PC-3 (cell line): ENCODE measurements around the gene KMT2A. TPM values are rescaled to one million over a fixed set of nuclear protein-coding genes. Genes with fewer than 3 reads are reported as not detected.
"Not testable (repeated sequence)": the region's sequence is repeated elsewhere in the genome, so short reads cannot be mapped to it uniquely, and the experiment has no call there.

Experiments
- ATAC-seq: fragments of 200-7000 bp; cut with Tn5 transposase; 2 replicates; pipeline ENCODE4 v1.9.1; 2020; ENCODE audit warnings: mild to moderate bottlenecking, moderate library complexity
- BruUV-seq: library from RNA; stranded (reverse); fragments of 400-500 nt; replicated peaks from 2 replicates; lab custom pipeline; 2021; lab: Mats Ljungman, UMichigan
- CTCF ChIA-PET: fragments of 300-600 bp; sonication (Branson Sonifier 250); formaldehyde crosslinking; loops from one replicate; lab custom pipeline; 2022; ENCODE audit warnings: antibody characterized with exemption; lab: Charles Lee
- POLR2A ChIA-PET: fragments of 300-600 bp; sonication (Branson Sonifier 250); formaldehyde crosslinking; loops from one replicate; lab custom pipeline; 2022; ENCODE audit warnings: antibody characterized with exemption; ENCODE audit not compliant: unreplicated experiment; lab: Charles Lee
- DNase-seq: peaks from one replicate; pipeline ENCODE4 v3.0.0-alpha.2; 2015
- H2AFZ ChIP-seq: fragments of 300-600 bp; sonication (generic); 2 replicates; pipeline ENCODE4 v1.6.0; 2016; ENCODE audit warnings: antibody characterized with exemption, low read length
- H3F3A ChIP-seq: fragments of 300-600 bp; sonication (generic); one replicate; pipeline ENCODE4 v1.6.0; 2017; ENCODE audit warnings: antibody characterized with exemption, low read length, control low read depth, mild to moderate bottlenecking; ENCODE audit not compliant: unreplicated experiment
- H3K27ac ChIP-seq: fragments of 300-600 bp; sonication (generic); 2 replicates; pipeline ENCODE4 v1.5.1; 2016; ENCODE audit warnings: mild to moderate bottlenecking, low read length
- H3K27me3 ChIP-seq: fragments of 300-600 bp; sonication (generic); 2 replicates; pipeline ENCODE4 v1.6.1; 2016; ENCODE audit warnings: low read length, mixed read lengths
- H3K36me3 ChIP-seq: fragments of 300-600 bp; sonication (generic); 2 replicates; pipeline ENCODE4 v1.6.1; 2016; ENCODE audit warnings: low read depth, mixed run types, low read length, mixed read lengths
- H3K4me1 ChIP-seq: fragments of 300-600 bp; sonication (generic); 2 replicates; pipeline ENCODE4 v1.5.1; 2016; ENCODE audit warnings: low read length; ENCODE audit not compliant: insufficient read depth
- H3K4me2 ChIP-seq: fragments of 300-600 bp; sonication (generic); 2 replicates; pipeline ENCODE4 v1.6.0; 2016; ENCODE audit warnings: low read length
- H3K4me3 ChIP-seq: fragments of 300-600 bp; sonication (generic); 2 replicates; pipeline ENCODE4 v1.5.1; 2016; ENCODE audit warnings: mild to moderate bottlenecking, low read length, mixed read lengths
- H3K79me2 ChIP-seq: fragments of 300-600 bp; sonication (generic); 2 replicates; pipeline ENCODE4 v1.6.1; 2017; ENCODE audit warnings: low read length, mixed read lengths
- H3K9ac ChIP-seq: fragments of 300-600 bp; sonication (generic); 2 replicates; pipeline ENCODE4 v1.6.0; 2016; ENCODE audit warnings: mild to moderate bottlenecking, low read length
- H3K9me2 ChIP-seq: fragments of 300-600 bp; sonication (generic); replicated peaks from 2 replicates; pipeline ENCODE4 v1.6.1; 2016; ENCODE audit warnings: mixed run types, low read length, mixed read lengths
- H3K9me3 ChIP-seq: fragments of 300-600 bp; sonication (generic); 2 replicates; pipeline ENCODE4 v1.6.1; 2016; ENCODE audit warnings: low read length, mixed read lengths
- H4K20me1 ChIP-seq: fragments of 300-600 bp; sonication (generic); 2 replicates; pipeline ENCODE4 v1.6.1; 2016; ENCODE audit warnings: low read length, mixed read lengths
- CTCF ChIP-seq: fragments of 300-600 bp; sonication (generic); conservative IDR thresholded peaks from 2 replicates; pipeline ENCODE4 v1.5.1; 2017; ENCODE audit warnings: antibody characterized with exemption, low read depth, mild to moderate bottlenecking, low read length
- EZH2 ChIP-seq: fragments of 300-600 bp; sonication (generic); IDR thresholded peaks from one replicate; pipeline ENCODE4 v1.6.1; 2017; ENCODE audit warnings: antibody characterized with exemption, mild to moderate bottlenecking, low read length; ENCODE audit not compliant: unreplicated experiment
- EZH2phosphoT487 ChIP-seq: fragments of 300-600 bp; sonication (generic); IDR thresholded peaks from 2 replicates; pipeline ENCODE4 v1.6.1; 2018; ENCODE audit warnings: mild to moderate bottlenecking, antibody characterized with exemption, low read length, borderline replicate concordance
- intact Hi-C: fragments of 100-400 bp; cut with micrococcal nuclease; formaldehyde crosslinking; loops from 2 replicates; pipeline ENCODE4 v1.9.0; 2023
- total RNA-seq: library from RNA; depleted of rRNA; stranded (reverse); fragments of >200 nt; gene quantifications from 2 replicates; pipeline ENCODE4 v1.2.3, GENCODE V29; 2014

KMT2A gene
- total RNA-seq, 1 experiment from 2014 or later = 35.3 TPM

DNA sequence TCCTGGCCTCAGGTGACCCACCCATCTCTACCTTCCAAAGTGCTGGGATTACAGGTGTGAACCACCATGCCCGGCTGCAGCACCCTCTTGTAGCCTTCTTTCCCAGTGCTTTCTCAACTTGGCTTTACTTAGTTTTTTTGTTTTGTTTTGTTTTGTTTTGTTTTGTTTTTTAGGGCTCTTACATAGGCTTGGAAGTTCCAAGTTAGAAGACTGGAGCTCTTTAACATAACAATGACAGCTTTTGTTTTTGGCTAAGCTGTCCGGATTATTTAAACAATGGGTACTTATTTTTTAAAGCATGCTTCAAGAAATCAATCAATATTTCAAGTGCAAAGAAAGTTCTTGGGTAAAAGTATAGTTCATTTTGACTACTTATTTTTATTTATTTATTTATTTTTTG is 25.9 kb downstream of the KMT2A start:
- Histone ChIP-seq H3K9ac (no peak overlapping the region), H3K27ac (no peak overlapping the region), H4K20me1 (0 out of 2 replicates have a peak, but pooled peaks cover 6% of the 10 kb centered on the region), H3K9me3 (no peaks in the 10 kb centered on the region), H3K36me3 (0 out of 2 replicates have a peak, but pooled peaks cover 4% of the 10 kb centered on the region), H3K9me2 (no peaks in the 10 kb centered on the region), H3K27me3 (no peaks in the 10 kb centered on the region), H3F3A (no peaks in the 10 kb centered on the region), H3K4me1 (no peaks in the 10 kb centered on the region), H3K79me2 (peaks cover 31% of the 10 kb centered on the region), H3K4me2 (no peak overlapping the region), H3K4me3 (no peak overlapping the region), H2AFZ (no peak overlapping the region)
- TF ChIP-seq EZH2 (no peak), CTCF (no peak), EZH2phosphoT487 (no peak)
- DNase-seq (no peak), ATAC-seq (no peak)
- intact Hi-C loops = no loop called here
- CTCF ChIA-PET = no interaction called here
- BruUV-seq = no TSS peak
- POLR2A ChIA-PET = no interaction called here

DNA sequence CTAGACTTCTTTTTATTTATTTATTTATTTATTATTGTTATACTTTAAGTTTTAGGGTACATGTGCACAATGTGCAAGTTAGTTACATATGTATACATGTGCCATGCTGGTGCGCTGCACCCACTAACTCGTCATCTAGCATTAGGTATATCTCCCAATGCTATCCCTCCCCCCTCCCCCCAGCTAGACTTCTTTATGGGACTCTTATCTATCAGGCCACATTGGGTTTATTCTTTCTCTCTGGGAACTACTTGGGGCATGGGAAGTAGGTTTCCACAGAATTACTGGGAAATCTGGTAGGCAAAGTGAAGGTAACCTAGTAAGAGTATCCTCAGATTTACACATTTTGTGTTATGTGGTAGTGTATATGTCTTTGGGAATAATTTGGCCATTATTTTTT is 32.7 kb downstream of the KMT2A start:
- H3K9ac ChIP-seq, H3K27ac ChIP-seq, H2AFZ ChIP-seq, DNase-seq, H3K4me3 ChIP-seq, H3F3A ChIP-seq, H4K20me1 ChIP-seq, intact Hi-C loops, H3K9me2 ChIP-seq, H3K9me3 ChIP-seq, POLR2A ChIA-PET, H3K4me2 ChIP-seq, BruUV-seq, H3K4me1 ChIP-seq, H3K79me2 ChIP-seq, H3K27me3 ChIP-seq, ATAC-seq, CTCF ChIA-PET: not testable (repeated sequence)
- peaks cover 21% of the 10 kb centered on the region for H3K36me3 ChIP-seq

- intact Hi-C loops = no loop called here
- Histone ChIP-seq H3K79me2 (peaks cover 9% of the 10 kb centered on the region; the same call in 1 of the 2 replicates), H3K9me3 (no peaks in the 10 kb centered on the region), H3K27me3 (no peaks in the 10 kb centered on the region), H3K36me3 (peaks cover 24% of the 10 kb centered on the region), H3K4me2 (no peak overlapping the region), H3K4me1 (no peaks in the 10 kb centered on the region), H4K20me1 (peaks cover 5% of the 10 kb centered on the region; the same call in 1 of the 2 replicates), H3F3A (no peaks in the 10 kb centered on the region), H3K4me3 (no peak overlapping the region), H3K9me2 (no peaks in the 10 kb centered on the region), H3K9ac (no peak overlapping the region), H3K27ac (no peak overlapping the region), H2AFZ (no peak overlapping the region)
- no TSS peak for BruUV-seq
- TF ChIP-seq EZH2phosphoT487 = no peak
- TF ChIP-seq EZH2 = no peak
- TF ChIP-seq CTCF = no peak
- CTCF ChIA-PET = no interaction called here
- no peak for DNase-seq
- POLR2A ChIA-PET = no interaction called here
- ATAC-seq = no peak
Observed at GRCh38 chr11:118471030-118471429, 34.7 kb downstream of the KMT2A start.
